Pancreas (tissue), 10 donors: ENCODE measurements around the gene MICAL3. TPM values are rescaled to one million over a fixed set of nuclear protein-coding genes. Genes with fewer than 3 reads are reported as not detected.
A peak's percentile ranks its signal among the peaks of the same experiment; 100 is the strongest.

Experiments used
- ATAC-seq, 4 donors: fragments of 200-7000 bp; cut with Tn5 transposase; one replicate each; pipeline versions ENCODE4 v1.8.0 to v1.9.1; 2020; ENCODE audit warnings: mild to moderate bottlenecking in 4 of 4, moderate library complexity in 4 of 4
- DNase-seq, 6 donors: peaks; one replicate each; pipeline ENCODE4 v3.0.0-alpha.2; 2020
- FAIRE-seq: peaks from 2 replicates; lab custom pipeline; 2012; peaks lifted over from hg19 to GRCh38; lab: Jason Lieb, UNC
- H3K27ac ChIP-seq, 4 donors: fragments of 200-600 bp; sonication (generic); 1 replicate in 3 of 4; 2 replicates in 1 of 4; pipeline versions ENCODE4 v1.5.0 to v1.8.0; 2020
- H3K27me3 ChIP-seq, 4 donors: fragments of 200-600 bp; one replicate each; pipeline ENCODE4 v1.8.0; 2021
- H3K36me3 ChIP-seq, 3 donors: fragments of 200-600 bp; sonication (generic) in 1 of 3; one replicate each; pipeline versions ENCODE4 v1.5.0 to v1.8.0; 2020 to 2021
- H3K4me1 ChIP-seq, 3 donors: fragments of 200-600 bp; one replicate each; pipeline ENCODE4 v1.8.0; 2021
- H3K4me3 ChIP-seq, 4 donors: fragments of 200-600 bp; sonication (generic) in 2 of 4; one replicate each; pipeline versions ENCODE4 v1.5.0 to v1.8.0; 2020 to 2021
- H3K9me3 ChIP-seq, 4 donors: fragments of 200-600 bp; one replicate each; pipeline ENCODE4 v1.8.0; 2021
- WGBS, 2 donors: extraction: QIAGEN DNeasy Blood & Tissue Kit; methylation state at CpG; one replicate each; pipeline ENCODE4 v1.1.7; 2013; 5-methylcytosine and 5-hydroxymethylcytosine counted together
- intact Hi-C, 3 donors: fragments of 100-400 bp; cut with DNase I; formaldehyde crosslinking; loops; one replicate each; pipeline versions ENCODE4 v1.11.1 to v1.14.2; 2022
- polyA plus RNA-seq, 2 donors: library from polyadenylated mRNA; stranded (reverse); fragments of 200-250 nt; gene quantifications; one replicate each; pipeline ENCODE4 v1.2.3, GENCODE V29; 2013
- total RNA-seq, 6 donors: library from RNA; stranded (reverse); fragmentation: NEBNext Ultra II Directional in 4 of 6; extraction: Animal tissue kit (Norgen Biotek cat#: 25700) in 4 of 6; gene quantifications; one replicate each; pipeline versions ENCODE4 v1.2.1 to v1.2.4, GENCODE V29; 2021 to 2023
- TF ChIP-seq, protein P1 (sequence below), 4 donors: fragments of 200-600 bp; sonication (generic) in 3 of 4; IDR thresholded peaks; one replicate each; pipeline versions ENCODE4 v1.5.0 to v1.8.0; 2021; ENCODE audit warnings: antibody characterized with exemption in 4 of 4
- donor health status: healthy with polysubstance abuse.
- donor health status: DM: no; HTN: no; CAD: no; lungs with moderate emphysema.
- donor health status: DM: no; HTN: no; CAD: no.
- donor health status: control.
- donor health status: control.
- donor health status: Bipolar disorder and iron deficiency.
- donor health status: DM: yes; HTN: yes; CAD: no.
- donor health status: DM: no; HTN: no; CAD: no.
- donor health status: DM: no; HTN: no; CAD: no.
- donor health status: DM: yes; HTN: yes; CAD: no.

MICAL3 gene
- total and polyA plus RNA-seq, 8 donors: 5.9 to 56.8 (median 25.5) TPM

DNA sequence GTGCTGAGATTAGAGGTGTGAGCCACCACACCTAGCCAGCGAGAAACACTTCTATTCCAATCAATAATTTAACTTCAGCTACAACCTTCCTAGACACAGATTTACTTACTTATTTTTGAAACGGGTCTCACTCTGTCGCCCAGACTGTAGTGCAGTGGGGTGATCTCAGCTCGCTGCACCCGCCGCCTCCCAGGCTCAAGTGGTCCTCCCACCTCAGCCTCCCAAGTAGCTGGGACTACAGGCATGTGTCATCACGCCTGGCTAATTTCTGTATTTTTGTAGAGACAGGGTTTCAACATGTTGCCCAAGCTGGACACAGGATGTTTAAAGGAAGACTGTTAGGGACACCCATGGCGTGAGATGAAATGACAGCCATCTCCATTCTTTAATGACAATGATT lies 61.3 kb downstream of the MICAL3 start:
- intact Hi-C loops: no loop called here
- H3K27ac ChIP-seq: no peak overlapping the region
- DNase-seq (no peak), FAIRE-seq (no peak), ATAC-seq (no peak)
- TF ChIP-seq, protein P1, sequence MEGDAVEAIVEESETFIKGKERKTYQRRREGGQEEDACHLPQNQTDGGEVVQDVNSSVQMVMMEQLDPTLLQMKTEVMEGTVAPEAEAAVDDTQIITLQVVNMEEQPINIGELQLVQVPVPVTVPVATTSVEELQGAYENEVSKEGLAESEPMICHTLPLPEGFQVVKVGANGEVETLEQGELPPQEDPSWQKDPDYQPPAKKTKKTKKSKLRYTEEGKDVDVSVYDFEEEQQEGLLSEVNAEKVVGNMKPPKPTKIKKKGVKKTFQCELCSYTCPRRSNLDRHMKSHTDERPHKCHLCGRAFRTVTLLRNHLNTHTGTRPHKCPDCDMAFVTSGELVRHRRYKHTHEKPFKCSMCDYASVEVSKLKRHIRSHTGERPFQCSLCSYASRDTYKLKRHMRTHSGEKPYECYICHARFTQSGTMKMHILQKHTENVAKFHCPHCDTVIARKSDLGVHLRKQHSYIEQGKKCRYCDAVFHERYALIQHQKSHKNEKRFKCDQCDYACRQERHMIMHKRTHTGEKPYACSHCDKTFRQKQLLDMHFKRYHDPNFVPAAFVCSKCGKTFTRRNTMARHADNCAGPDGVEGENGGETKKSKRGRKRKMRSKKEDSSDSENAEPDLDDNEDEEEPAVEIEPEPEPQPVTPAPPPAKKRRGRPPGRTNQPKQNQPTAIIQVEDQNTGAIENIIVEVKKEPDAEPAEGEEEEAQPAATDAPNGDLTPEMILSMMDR (IDR thresholded peaks at IDR 0.05): no peak
- H3K9me3 ChIP-seq: no peaks in the 10 kb centered on the region
- 92 to 97% methylated on average over 8 of the region's 8 CpGs for WGBS, 2 donors
- no peaks in the 10 kb centered on the region for H3K27me3 ChIP-seq
- H3K4me1 ChIP-seq: no peaks in the 10 kb centered on the region
- H3K36me3 ChIP-seq: no peaks in the 10 kb centered on the region
- no peak overlapping the region for H3K4me3 ChIP-seq

DNA sequence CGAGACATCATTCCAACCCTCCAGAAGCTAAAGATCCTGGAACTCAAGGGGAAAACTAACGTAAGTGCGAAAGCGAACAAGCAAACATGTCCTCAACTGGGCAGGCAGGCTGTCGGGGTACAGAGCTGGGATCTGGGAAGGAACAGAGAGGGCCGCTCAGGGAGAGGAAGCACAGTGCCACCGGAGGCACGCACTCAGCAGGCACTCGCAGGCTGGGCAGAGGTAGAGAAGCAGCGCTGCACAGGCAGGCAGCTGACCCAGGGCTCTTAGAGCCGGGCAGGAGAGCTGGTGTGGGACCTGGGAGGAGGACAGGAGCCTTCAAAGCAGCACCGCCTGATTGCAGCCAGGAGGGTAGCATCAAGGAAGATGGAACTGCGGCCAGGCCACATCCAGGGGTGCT lies 62.2 kb downstream of the MICAL3 start:
- intact Hi-C loops: no loop called here
- no peak overlapping the region for H3K4me3 ChIP-seq
- TF ChIP-seq, protein P1 (IDR thresholded peaks at IDR 0.05): no peak
- FAIRE-seq (no peak), ATAC-seq (no peak), DNase-seq (no peak)
- H3K27ac ChIP-seq: no peak overlapping the region
- no peaks in the 10 kb centered on the region for H3K4me1 ChIP-seq
- H3K9me3 ChIP-seq: no peaks in the 10 kb centered on the region
- WGBS, 2 donors: 96 to 97% methylated on average over 13 of the region's 13 CpGs
- no peaks in the 10 kb centered on the region for H3K36me3 ChIP-seq
- no peaks in the 10 kb centered on the region for H3K27me3 ChIP-seq

DNA sequence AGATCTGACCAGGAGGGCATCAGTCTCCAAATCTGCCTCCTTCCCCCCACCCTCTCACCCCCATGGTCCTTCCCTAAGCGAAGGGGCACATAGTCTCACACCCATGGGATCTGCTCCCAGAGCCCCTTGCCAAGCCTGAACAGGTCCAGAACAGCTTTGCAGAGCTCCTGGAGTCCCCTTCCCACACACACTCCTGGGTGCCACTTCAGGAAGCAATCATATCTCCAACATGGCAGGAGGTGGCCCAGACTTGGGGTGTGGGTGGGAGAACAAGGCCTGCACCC lies 63.0 kb downstream of the MICAL3 start:
- Histone ChIP-seq H3K4me3 (no peak overlapping the region), H3K27ac (no peak overlapping the region), H3K27me3 (no peaks in the 10 kb centered on the region), H3K36me3 (no peaks in the 10 kb centered on the region), H3K9me3 (no peaks in the 10 kb centered on the region), H3K4me1 (no peaks in the 10 kb centered on the region)
- FAIRE-seq (no peak), ATAC-seq (no peak), DNase-seq (no peak)
- 0 to 100% methylated on average over 1 of the region's 1 CpG for WGBS, 2 donors
- TF ChIP-seq, protein P1 (IDR thresholded peaks at IDR 0.05): no peak
- intact Hi-C loops: no loop called here

DNA sequence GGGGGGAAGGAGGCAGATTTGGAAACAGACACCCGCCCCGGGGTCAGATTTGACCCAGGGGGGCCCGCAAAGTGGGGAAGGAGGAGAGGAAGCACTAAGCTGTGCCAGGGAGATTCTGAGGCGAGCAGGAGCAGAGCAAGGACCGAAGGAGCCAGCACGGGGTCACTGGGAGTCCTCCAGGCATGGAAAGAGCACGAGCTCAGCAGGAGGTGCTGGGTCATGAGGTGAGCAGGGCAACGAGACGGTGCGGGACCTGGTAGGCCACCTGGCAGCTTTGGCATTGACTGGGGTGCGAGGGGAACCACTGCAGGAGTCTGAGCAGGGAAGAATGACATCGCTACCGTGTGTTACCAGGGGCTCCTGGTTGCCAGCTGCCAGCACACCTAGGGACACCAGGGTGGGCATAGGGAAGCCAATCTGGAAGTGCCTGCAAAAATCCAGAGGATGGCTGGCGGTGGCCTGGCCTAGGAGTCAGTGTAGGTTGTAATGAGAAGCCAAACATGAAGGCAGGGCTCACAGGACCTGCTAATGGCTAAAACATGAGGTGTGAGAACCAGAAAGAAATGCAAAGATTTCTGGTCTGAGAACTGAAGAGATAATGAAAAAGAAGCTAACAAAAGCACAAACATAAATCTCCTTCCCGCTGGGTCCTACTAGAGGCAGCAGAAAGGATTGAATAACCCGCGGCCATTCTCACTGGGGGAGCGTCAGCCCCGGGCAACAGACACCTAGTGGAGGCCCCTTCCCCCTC lies 63.5 kb downstream of the MICAL3 start:
- TF ChIP-seq, protein P1 (IDR thresholded peaks at IDR 0.05): no peak
- Histone ChIP-seq H3K36me3 (no peaks in the 10 kb centered on the region), H3K27me3 (no peaks in the 10 kb centered on the region), H3K4me3 (no peak overlapping the region), H3K4me1 (no peaks in the 10 kb centered on the region), H3K27ac (no peak overlapping the region), H3K9me3 (no peaks in the 10 kb centered on the region)
- ATAC-seq (peak in 1 of 4 donors; percentile 44), FAIRE-seq (no peak), DNase-seq (no peak)
- intact Hi-C loops: no loop called here
- 86 to 94% methylated on average over 19 of the region's 19 CpGs for WGBS, 2 donors

DNA sequence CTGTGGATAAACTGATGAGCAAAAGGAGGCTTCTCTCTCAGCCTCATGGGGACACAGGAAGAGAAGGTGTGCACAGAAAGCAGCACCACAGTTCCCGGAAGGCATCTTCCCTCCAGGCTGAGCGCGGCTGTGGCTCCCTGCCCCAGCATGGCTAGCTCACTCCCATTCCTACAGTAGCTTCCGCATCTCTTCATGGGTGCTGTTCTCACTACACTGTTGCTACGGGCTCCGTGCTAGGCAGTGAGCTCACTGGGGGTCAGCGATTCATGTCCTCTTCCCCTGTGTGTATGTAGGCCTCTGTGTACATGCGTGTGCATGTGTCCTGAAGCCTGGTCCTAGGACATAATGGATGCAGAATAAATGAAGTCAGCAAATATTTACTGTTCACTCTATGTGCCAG lies 64.3 kb downstream of the MICAL3 start:
- 95% methylated on average over 8 of the region's 8 CpGs for WGBS, 2 donors
- TF ChIP-seq, protein P1 (IDR thresholded peaks at IDR 0.05): no peak

More for the DNA sequence above, 64.3 kb downstream of the MICAL3 start:
- H3K4me1 ChIP-seq: peaks cover 0 to 4% (median 0%) of the 10 kb centered on the region in 3 donors
- DNase-seq (no peak), FAIRE-seq (no peak), ATAC-seq (no peak)
- no peak overlapping the region for H3K27ac ChIP-seq
- no peaks in the 10 kb centered on the region for H3K36me3 ChIP-seq
- H3K4me3 ChIP-seq: no peak overlapping the region
- no peaks in the 10 kb centered on the region for H3K9me3 ChIP-seq
- intact Hi-C loops: no loop called here
- no peaks in the 10 kb centered on the region for H3K27me3 ChIP-seq
